Upper lobe of left lung (tissue), 6 donors: ENCODE data around the gene JMJD8. TPM values are rescaled to one million over a fixed set of nuclear protein-coding genes. Genes with fewer than 3 reads are reported as not detected.

Source experiments
- ATAC-seq, 2 donors: fragments of 200-7000 bp; cut with Tn5 transposase; one replicate each; pipeline ENCODE4 v1.9.1; 2022; ENCODE audit warnings: mild to moderate bottlenecking in 2 of 2, moderate library complexity in 2 of 2; ENCODE audit not compliant: low FRiP score in 2 of 2
- DNase-seq, 2 donors: peaks; one replicate each; pipeline ENCODE4 v3.0.0-alpha.2; 2019 to 2020
- H3K27ac ChIP-seq, 4 donors: fragments of 200-600 bp; sonication (generic); one replicate each; pipeline ENCODE4 v1.5.1; 2016 to 2019
- H3K27me3 ChIP-seq, 4 donors: fragments of 200-600 bp; sonication (generic); one replicate each; pipeline ENCODE4 v1.5.1; 2017 to 2019
- H3K36me3 ChIP-seq, 4 donors: fragments of 200-600 bp; sonication (generic); one replicate each; pipeline ENCODE4 v1.5.1; 2016 to 2019
- H3K4me1 ChIP-seq, 4 donors: fragments of 200-600 bp; sonication (generic); one replicate each; pipeline ENCODE4 v1.5.1; 2018 to 2019
- H3K4me3 ChIP-seq, 4 donors: fragments of 200-600 bp; sonication (generic); one replicate each; pipeline ENCODE4 v1.5.1; 2017 to 2019; ENCODE audit warnings: mild to moderate bottlenecking in 2 of 4, moderate library complexity in 1 of 4
- H3K9me3 ChIP-seq, 4 donors: fragments of 200-600 bp; sonication (generic); one replicate each; pipeline ENCODE4 v1.5.1; 2018 to 2019
- EP300 ChIP-seq, 4 donors: sonication (generic); formaldehyde crosslinking; IDR thresholded peaks; one replicate each; pipeline ENCODE4 v1.5.1; 2017; ENCODE audit warnings: antibody characterized with exemption in 4 of 4, control low read depth in 2 of 4
- POLR2A ChIP-seq, 4 donors: fragments of 450-650 bp; IDR thresholded peaks; one replicate each; pipeline ENCODE4 v1.5.1; 2016 to 2017; ENCODE audit warnings: antibody characterized with exemption in 4 of 4, mild to moderate bottlenecking in 2 of 4
- POLR2AphosphoS5 ChIP-seq, 2 donors: sonication (generic); formaldehyde crosslinking; IDR thresholded peaks; one replicate each; pipeline ENCODE4 v1.5.1; 2017; ENCODE audit warnings: antibody characterized with exemption in 2 of 2
- WGBS, 2 donors: methylation state at CpG; one replicate each; pipeline ENCODE4 v1.1.5; 2017 to 2018; 5-methylcytosine and 5-hydroxymethylcytosine counted together
- total RNA-seq, 6 donors: library from RNA; depleted of rRNA in 4 of 6; stranded (reverse); fragments of >200 nt in 4 of 6; gene quantifications; one replicate each; pipeline versions ENCODE4 v1.1.0 to v1.2.1, GENCODE V29; 2016 to 2021
- TF ChIP-seq, protein P1 (sequence below), 6 experiments: fragments of 450-650 bp in 4 of 6; fragments of 200-600 bp in 2 of 6; sonication (generic) in 2 of 6; IDR thresholded peaks; one replicate each; pipeline ENCODE4 v1.5.1; 2016 to 2019; ENCODE audit warnings: antibody characterized with exemption in 6 of 6
- donor health status: DM: no; HTN: no; CAD: no; lungs with moderate emphysema.
- donor health status: DM: no; HTN: yes; CAD: no; lungs with severe emphysema.

JMJD8 gene
- total RNA-seq, 6 donors from 2014 or later: 60.0 to 109 (median 65.5) TPM

DNA sequence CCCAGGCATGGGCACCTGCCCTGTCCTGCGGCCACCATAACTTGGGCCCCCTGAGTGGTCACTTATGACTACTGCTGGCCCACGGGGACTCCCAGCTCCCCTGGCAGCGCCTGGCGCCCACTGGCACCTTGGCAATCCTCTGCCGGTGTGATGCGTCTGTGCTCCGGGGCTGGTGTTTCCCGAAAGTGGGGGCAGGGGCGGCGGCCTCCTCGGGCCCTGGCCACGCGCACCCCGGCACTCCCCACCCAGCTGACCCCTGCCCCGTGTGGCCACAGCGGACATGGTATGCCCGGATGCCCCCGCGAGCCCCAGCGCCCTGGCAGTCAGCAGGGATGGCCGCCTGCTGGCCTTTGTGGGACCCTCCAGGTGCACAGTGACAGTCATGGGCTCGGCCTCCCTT, 26.6 kb downstream of the JMJD8 start:
- no peak for DNase-seq
- no peak for ATAC-seq
- Histone ChIP-seq H3K27ac (no peak overlapping the region), H3K4me3 (no peak overlapping the region), H3K27me3 (no peaks in the 10 kb centered on the region), H3K4me1 (peaks cover 13 to 26% (median 14%) of the 10 kb centered on the region in 4 donors), H3K36me3 (peaks cover 0 to 45% (median 14%) of the 10 kb centered on the region in 4 donors), H3K9me3 (no peaks in the 10 kb centered on the region)
- 98% methylated on average over 9 to 20 of the region's 22 CpGs for WGBS, 2 donors
- TF ChIP-seq, protein P1, sequence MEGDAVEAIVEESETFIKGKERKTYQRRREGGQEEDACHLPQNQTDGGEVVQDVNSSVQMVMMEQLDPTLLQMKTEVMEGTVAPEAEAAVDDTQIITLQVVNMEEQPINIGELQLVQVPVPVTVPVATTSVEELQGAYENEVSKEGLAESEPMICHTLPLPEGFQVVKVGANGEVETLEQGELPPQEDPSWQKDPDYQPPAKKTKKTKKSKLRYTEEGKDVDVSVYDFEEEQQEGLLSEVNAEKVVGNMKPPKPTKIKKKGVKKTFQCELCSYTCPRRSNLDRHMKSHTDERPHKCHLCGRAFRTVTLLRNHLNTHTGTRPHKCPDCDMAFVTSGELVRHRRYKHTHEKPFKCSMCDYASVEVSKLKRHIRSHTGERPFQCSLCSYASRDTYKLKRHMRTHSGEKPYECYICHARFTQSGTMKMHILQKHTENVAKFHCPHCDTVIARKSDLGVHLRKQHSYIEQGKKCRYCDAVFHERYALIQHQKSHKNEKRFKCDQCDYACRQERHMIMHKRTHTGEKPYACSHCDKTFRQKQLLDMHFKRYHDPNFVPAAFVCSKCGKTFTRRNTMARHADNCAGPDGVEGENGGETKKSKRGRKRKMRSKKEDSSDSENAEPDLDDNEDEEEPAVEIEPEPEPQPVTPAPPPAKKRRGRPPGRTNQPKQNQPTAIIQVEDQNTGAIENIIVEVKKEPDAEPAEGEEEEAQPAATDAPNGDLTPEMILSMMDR (IDR thresholded peaks at IDR 0.05): no peak
- TF ChIP-seq EP300 (IDR thresholded peaks at IDR 0.05) (no peak), POLR2A (IDR thresholded peaks at IDR 0.05) (no peak), POLR2AphosphoS5 (IDR thresholded peaks at IDR 0.05) (no peak)

GRCh38 chr16:654034-654433, 30.1 kb downstream of the JMJD8 start:
- WGBS, 2 donors: 87 to 97% methylated on average over 12 of the region's 12 CpGs
- ATAC-seq (no peak), DNase-seq (no peak)
- Histone ChIP-seq H3K9me3 (no peaks in the 10 kb centered on the region), H3K27ac (no peak overlapping the region), H3K27me3 (no peaks in the 10 kb centered on the region), H3K4me3 (no peak overlapping the region), H3K36me3 (peaks cover 0 to 47% (median 14%) of the 10 kb centered on the region in 4 donors), H3K4me1 (peaks cover 7 to 22% (median 11%) of the 10 kb centered on the region in 4 donors)
- TF ChIP-seq EP300 (IDR thresholded peaks at IDR 0.05): no peak
- no peak for TF ChIP-seq POLR2AphosphoS5 (IDR thresholded peaks at IDR 0.05)

GRCh38 chr16:652454-653305, 31.5 kb downstream of the JMJD8 start:
- Histone ChIP-seq H3K9me3 (no peaks in the 10 kb centered on the region), H3K27me3 (no peaks in the 10 kb centered on the region), H3K4me1 (peaks cover 17 to 36% (median 20%) of the 10 kb centered on the region in 4 donors), H3K27ac (no peak overlapping the region), H3K4me3 (no peak overlapping the region), H3K36me3 (peaks cover 0 to 36% (median 7%) of the 10 kb centered on the region in 4 donors)
- TF ChIP-seq POLR2A (IDR thresholded peaks at IDR 0.05) (no peak), EP300 (IDR thresholded peaks at IDR 0.05) (no peak)
- DNase-seq: no peak
- ATAC-seq: no peak
- 87 to 94% methylated on average over 18 to 24 of the region's 28 CpGs for WGBS, 2 donors

DNA sequence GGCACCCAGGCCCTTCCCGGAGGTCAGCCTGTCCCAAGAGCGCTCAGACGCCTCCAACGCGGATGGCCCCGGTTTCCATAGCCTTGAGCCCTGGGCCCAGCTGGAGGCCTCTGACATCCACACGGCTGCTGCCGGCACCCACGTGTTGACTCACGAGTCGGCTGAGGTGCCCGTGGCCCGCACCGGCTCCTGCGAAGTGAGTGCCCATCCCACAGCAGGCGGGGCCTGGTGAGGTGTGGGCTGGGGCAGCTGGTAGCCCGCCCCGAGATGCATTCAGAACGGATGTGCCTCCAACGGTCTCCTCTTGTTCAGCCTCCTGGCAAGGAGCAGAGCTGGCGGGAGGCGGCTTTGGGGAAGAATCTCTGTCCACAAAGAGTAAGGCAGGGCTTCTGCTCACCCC, 32.3 kb downstream of the JMJD8 start:
- peaks cover 0 to 28% (median 7%) of the 10 kb centered on the region in 4 donors for H3K36me3 ChIP-seq
- no peak for ATAC-seq
- no peak for DNase-seq
- H3K27ac ChIP-seq: no peak overlapping the region
- H3K4me3 ChIP-seq: no peak overlapping the region
- 78 to 96% methylated on average over 7 to 17 of the region's 22 CpGs for WGBS, 2 donors
- H3K4me1 ChIP-seq: peaks cover 23 to 44% (median 26%) of the 10 kb centered on the region in 4 donors
- H3K27me3 ChIP-seq: no peaks in the 10 kb centered on the region
- no peaks in the 10 kb centered on the region for H3K9me3 ChIP-seq
- TF ChIP-seq POLR2A (IDR thresholded peaks at IDR 0.05): no peak
- no peak for TF ChIP-seq EP300 (IDR thresholded peaks at IDR 0.05)
- TF ChIP-seq, protein P1 (IDR thresholded peaks at IDR 0.05): no peak
- TF ChIP-seq POLR2AphosphoS5 (IDR thresholded peaks at IDR 0.05): no peak

- Histone ChIP-seq H3K27ac (peak overlapping the region; percentile 82 to 95 (median 86)), H3K4me3 (peak overlapping the region; percentile 38 to 98 (median 86)), H3K36me3 (peaks cover 0 to 9% (median 3%) of the 10 kb centered on the region in 4 donors), H3K27me3 (no peaks in the 10 kb centered on the region), H3K9me3 (no peaks in the 10 kb centered on the region), H3K4me1 (peaks cover 26 to 64% (median 40%) of the 10 kb centered on the region in 4 donors)
- DNase-seq (no peak), ATAC-seq (peak in 1 of 2 donors; percentile 2)
- no peak for TF ChIP-seq POLR2A (IDR thresholded peaks at IDR 0.05)
- WGBS, 2 donors: 16% methylated on average over 9 of the region's 44 CpGs; no CpG with 5 or more reads in 1 of the 2 donors
Observed at GRCh38 chr16:649631-650030, 34.5 kb downstream of the JMJD8 start.

- Histone ChIP-seq H3K4me1 (peaks cover 26 to 71% (median 41%) of the 10 kb centered on the region in 4 donors), H3K9me3 (no peaks in the 10 kb centered on the region), H3K27me3 (no peaks in the 10 kb centered on the region), H3K36me3 (peaks cover 0 to 9% (median 3%) of the 10 kb centered on the region in 4 donors), H3K4me3 (peak within 1 kb of the TSS; percentile 38 to 98 (median 86)), H3K27ac (peak within 1 kb of the TSS; percentile 82 to 95 (median 86))
- 0% methylated on average over 26 of the region's 91 CpGs; no CpG with 5 or more reads in 1 of the 2 donors for WGBS, 2 donors
- TF ChIP-seq EP300 (IDR thresholded peaks at IDR 0.05): no peak
- peak; percentile 79 to 80 for TF ChIP-seq POLR2AphosphoS5 (IDR thresholded peaks at IDR 0.05)
- TF ChIP-seq POLR2A (IDR thresholded peaks at IDR 0.05): peak in 2 of 4 donors; percentile 73 to 77
- TF ChIP-seq, protein P1 (IDR thresholded peaks at IDR 0.05): peak in 3 of 6 experiments; percentile 8 to 35 (median 12)
- ATAC-seq (peak; percentile 84 to 96), DNase-seq (peak; percentile 95 to 99)
Observed at GRCh38 chr16:648781-649589, 35.1 kb downstream of the JMJD8 start, which contains the start of gene WDR90. TSS of gene WDR90 (plus strand) at chr16:649365. CDS start at chr16:649417, 52 bp downstream.
